K562 (cell line): ENCODE data around the gene LBX1. TPM values are rescaled to one million over a fixed set of nuclear protein-coding genes. Genes with fewer than 3 reads are reported as not detected.

Source experiments
- ATAC-seq: fragments of 200-7000 bp; cut with Tn5 transposase; 3 replicates; pipeline ENCODE4 v1.9.1; 2020; ENCODE audit warnings: moderate library complexity
- BruUV-seq: library from RNA; stranded (reverse); fragments of 400-500 nt; replicated peaks from 2 replicates; lab custom pipeline; 2021; lab: Mats Ljungman, UMichigan
- CTCF ChIA-PET: fragments of 300-600 bp; formaldehyde crosslinking; extraction: SDS; loops from one replicate; lab custom pipeline; 2021; ENCODE audit warnings: low intra/inter-chr PET ratio; lab: Yijun Ruan, JAX
- POLR2A ChIA-PET: fragments of 300-600, 350-650 bp; sonication (Branson Sonifier 250); formaldehyde crosslinking; extraction: SDS; loops from one replicate; lab custom pipeline; 2021; ENCODE audit warnings: antibody characterized with exemption, inconsistent platforms; lab: Yijun Ruan, JAX
- DNase-seq, 4 experiments: peaks; one replicate each; pipeline versions ENCODE4 v3.0.0 to v3.0.0-alpha.2; 2011 to 2018; ENCODE audit warnings: low spot score in 3 of 4, mixed read lengths in 3 of 4; ENCODE audit errors: extremely low read depth in 1 of 4
- FAIRE-seq: peaks from 2 replicates; lab custom pipeline; 2011; peaks lifted over from hg19 to GRCh38; lab: Jason Lieb, UNC
- H2AFZ ChIP-seq: 2 replicates; pipeline ENCODE4 v1.6.0; 2011; ENCODE audit warnings: low read depth, low read length, control low read depth, inconsistent platforms
- H3K27ac ChIP-seq: fragments of 200-600 bp; 3 replicates; pipeline ENCODE4 v1.8.0; 2011; ENCODE audit warnings: low read depth, mild to moderate bottlenecking, control low read depth, inconsistent platforms, low read length, moderate library complexity, mixed read lengths; ENCODE audit errors: extremely low read depth
- H3K27me3 ChIP-seq, 2 experiments: fragments of 300-600 bp in 1 of 2; 2 replicates in 1 of 2; 3 replicates in 1 of 2; pipeline versions ENCODE4 v1.6.0 to v1.8.0; 2011; ENCODE audit warnings: inconsistent platforms in 2 of 2, low read length in 2 of 2, mild to moderate bottlenecking in 1 of 2, mixed read lengths in 1 of 2, moderate library complexity in 1 of 2; ENCODE audit not compliant: control insufficient read depth in 2 of 2, insufficient read depth in 2 of 2
- H3K36me3 ChIP-seq: fragments of 300-600 bp; 3 replicates; pipeline ENCODE4 v1.8.0; 2011; ENCODE audit warnings: mild to moderate bottlenecking, low read length, inconsistent platforms; ENCODE audit not compliant: control insufficient read depth, insufficient read depth
- H3K4me1 ChIP-seq, 2 experiments: fragments of 200-600 bp in 1 of 2; replicated peaks in 1 of 2; 2 replicates in 1 of 2; 3 replicates in 1 of 2; pipeline versions ENCODE4 v1.5.1 to v1.8.0; 2011; ENCODE audit warnings: inconsistent platforms in 2 of 2, low read length in 2 of 2, mild to moderate bottlenecking in 1 of 2, mixed read lengths in 1 of 2, moderate library complexity in 1 of 2; ENCODE audit not compliant: control insufficient read depth in 2 of 2, insufficient read depth in 2 of 2
- H3K4me2 ChIP-seq: 2 replicates; pipeline ENCODE4 v1.6.1; 2011; ENCODE audit warnings: low read length, control low read depth, inconsistent platforms, mixed read lengths; ENCODE audit not compliant: insufficient read depth
- H3K4me3 ChIP-seq: fragments of 200-600 bp; sonication (generic), shearing (Covaris generic); 2 replicates; pipeline ENCODE4 v1.5.1; 2016; ENCODE audit warnings: control low read depth, inconsistent platforms
- H3K79me2 ChIP-seq: fragments of 200-600 bp; 3 replicates; pipeline ENCODE4 v1.8.0; 2011; ENCODE audit warnings: low read length, inconsistent platforms; ENCODE audit not compliant: control insufficient read depth, insufficient read depth
- H3K9ac ChIP-seq, 2 experiments: 2 replicates each; pipeline versions ENCODE4 v1.6.0 to v1.6.1; 2011; ENCODE audit warnings: low read depth in 2 of 2, low read length in 2 of 2, control low read depth in 1 of 2, inconsistent platforms in 1 of 2, mild to moderate bottlenecking in 1 of 2, mixed read lengths in 1 of 2; ENCODE audit not compliant: insufficient read depth in 1 of 2
- H3K9me1 ChIP-seq: one replicate; pipeline ENCODE4 v1.6.0; 2011; ENCODE audit warnings: inconsistent platforms, mild to moderate bottlenecking, low read length, moderate library complexity; ENCODE audit not compliant: control insufficient read depth, insufficient read depth
- H3K9me3 ChIP-seq: replicated peaks from 2 replicates; pipeline ENCODE4 v1.5.1; 2011; ENCODE audit warnings: low read depth, low read length, inconsistent platforms; ENCODE audit not compliant: control insufficient read depth, insufficient read depth
- H4K20me1 ChIP-seq: replicated peaks from 2 replicates; pipeline ENCODE4 v1.6.1; 2011; ENCODE audit warnings: low read length, inconsistent platforms, mixed read lengths; ENCODE audit not compliant: control insufficient read depth, insufficient read depth
- HDAC3 ChIP-seq: fragments of 450-650 bp; IDR thresholded peaks from 2 replicates; pipeline ENCODE4 v1.6.1; 2018; ENCODE audit warnings: borderline replicate concordance, mild to moderate bottlenecking, moderate library complexity; ENCODE audit not compliant: partially characterized antibody
- HSF4 ChIP-seq: fragments of 250-450 bp; sonication (Bioruptor Pico); IDR thresholded peaks from 2 replicates; pipeline ENCODE4 v2.1.2; 2022; ENCODE audit warnings: mild to moderate bottlenecking, moderate library complexity, borderline replicate concordance
- JUND ChIP-seq, 2 experiments: IDR thresholded peaks; 2 replicates in 1 of 2; 3 replicates in 1 of 2; pipeline ENCODE4 v1.6.1; 2011; ENCODE audit warnings: borderline replicate concordance in 2 of 2, low read depth in 2 of 2, low read length in 2 of 2, improper control_type of control experiment in 1 of 2, missing biosample characterization in 1 of 2, missing genetic modification characterization in 1 of 2, missing genetic modification reagents in 1 of 2
- KLF16 ChIP-seq: IDR thresholded peaks from 2 replicates; pipeline ENCODE4 v1.6.1; 2016; ENCODE audit warnings: antibody characterized with exemption
- MAFF ChIP-seq: IDR thresholded peaks from 2 replicates; pipeline ENCODE4 v1.6.1; 2012; ENCODE audit warnings: low read length, improper control_type of control experiment
- WGBS: fragments of 100-300 bp; shearing (Covaris generic); methylation state at CpG from one replicate; pipeline ENCODE4 v1.1.6; 2016; ENCODE audit warnings: low coverage, mixed read lengths; ENCODE audit not compliant: insufficient coverage; ENCODE audit errors: missing lambda C conversion rate; 5-methylcytosine and 5-hydroxymethylcytosine counted together
- in situ Hi-C: fragments of 300-500 bp; cut with MboI; formaldehyde crosslinking; loops from 4 replicates; pipeline ENCODE4 v1.15.0; 2018; ENCODE audit warnings: inconsistent platforms, mixed read lengths
- intact Hi-C: fragments of 100-400 bp; cut with micrococcal nuclease; formaldehyde crosslinking; loops from 2 replicates; pipeline ENCODE4 v1.14.2; 2022
- polyA plus RNA-seq, 8 experiments: library from polyadenylated mRNA; depleted of rRNA in 4 of 8; stranded (reverse) in 5 of 8; unstranded in 3 of 8; fragments of >200 nt; fragmentation: Nextera tagmentation in 2 of 8; fragmentation: Illumina TruSeq in 1 of 8; extraction: Ambion mirVana in 2 of 8; extraction: Trizol in 1 of 8; gene quantifications; 2 replicates each; pipeline versions ENCODE4 v1.2.1 to v1.2.3, GENCODE V29; 2011 to 2014; ENCODE audit warnings: inconsistent platforms in 1 of 8, missing spikeins in 1 of 8
- total RNA-seq, 7 experiments: library from RNA; depleted of rRNA in 6 of 7; stranded (reverse); fragments of >200 nt in 6 of 7; fragmentation: Illumina TruSeq in 2 of 7; extraction: Trizol in 2 of 7; gene quantifications; 2 replicates each; pipeline versions ENCODE4 v1.2.1 to v1.2.3, GENCODE V29; 2011 to 2021; ENCODE audit warnings: low replicate concordance in 1 of 7

Gene LBX1
- total and polyA plus RNA-seq, 9 of the 15 experiments (the other 6 are each of a cell fraction or from before 2014, with no cell fraction given): not detected

DNA sequence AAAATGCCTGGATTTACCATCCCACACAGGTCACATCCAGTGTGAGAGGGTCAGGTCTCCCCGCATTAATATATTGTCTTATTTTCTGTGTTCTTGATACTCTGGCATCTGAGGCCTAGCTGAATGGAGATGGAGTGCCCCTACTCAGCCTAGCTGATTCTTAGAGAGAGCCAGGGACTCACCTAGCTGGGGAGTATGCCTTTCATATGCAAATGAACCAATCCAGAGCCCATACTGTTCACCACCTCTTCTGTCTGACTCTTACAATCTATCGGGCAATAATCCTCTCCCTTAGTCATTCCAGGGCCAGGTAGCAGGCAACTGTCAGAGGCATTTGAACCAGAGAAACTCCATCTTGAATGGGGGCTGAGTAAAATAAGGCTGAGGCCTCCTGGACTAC lies 46.3 kb downstream of the LBX1 start:
- no peaks in the 10 kb centered on the region for H3K4me1 ChIP-seq
- no peak for FAIRE-seq
- intact Hi-C loops: no loop called here
- TF ChIP-seq MAFF (no peak), JUND (IDR thresholded peaks at IDR 0.05; ENCODE audit: borderline replicate concordance, low read depth, low read length) (no peak), JUND (tag; IDR thresholded peaks at IDR 0.05; ENCODE audit: borderline replicate concordance, low read depth, low read length) (no peak), KLF16 (no peak), HSF4 (CRISPR knock-in tag) (no peak), HDAC3 (no peak)
- TF ChIP-seq, all 486 proteins: peak for 0
- ATAC-seq (no peak), DNase-seq (no peak)
- Histone ChIP-seq H4K20me1 (no peaks in the 10 kb centered on the region), H3K9me3 (no peaks in the 10 kb centered on the region), H3K4me3 (no peak overlapping the region), H2AFZ (no peak overlapping the region), H3K27me3 (peaks cover 0 to 11% of the 10 kb centered on the region in 2 experiments; a peak in 2 of 5 replicates), H3K27ac (no peak overlapping the region), H3K36me3 (no peaks in the 10 kb centered on the region), H3K4me2 (no peak overlapping the region), H3K79me2 (no peaks in the 10 kb centered on the region), H3K9me1 (no peaks in the 10 kb centered on the region), H3K9ac (no peak overlapping the region)
- BruUV-seq: no TSS peak
- WGBS: 15% methylated on average over 2 of the region's 2 CpGs
- ChIA-PET CTCF (no interaction called here), POLR2A (interaction anchor here (0.6 to 1.3 kb wide), 3 partner anchors 107 to 388 kb away, joined by 3 to 4 read pairs (median 4); no protein-coding TSS in a partner anchor)
- in situ Hi-C loops: no loop called here

Other genes with a start within 250 kb of the LBX1 start
Only the 7 nearest of the 8 such genes appear.
- 17.9 and 20.6 TPM in 2 replicates for gene TWNK, start 241.9 kb downstream of the LBX1 start, total RNA-seq (2014; rRNA removed)
- gene TWNK, start 241.9 kb downstream of the LBX1 start, total RNA-seq (2014; rRNA removed; fragmentation: Illumina TruSeq; extraction: Trizol): 16.6 and 18.0 TPM in 2 replicates
- 13.6 and 14.3 TPM in 2 replicates for gene TWNK, start 241.9 kb downstream of the LBX1 start, total RNA-seq (2015; rRNA removed; fragmentation: Illumina TruSeq; extraction: Trizol)
- gene TWNK, start 241.9 kb downstream of the LBX1 start, total RNA-seq (2021): 19.2 and 24.5 TPM in 2 replicates
- 16.1 and 17.4 TPM in 2 replicates for gene TWNK, start 241.9 kb downstream of the LBX1 start, polyA plus RNA-seq (2011; rRNA removed)
- 34.7 and 35.5 TPM in 2 replicates for gene TWNK, start 241.9 kb downstream of the LBX1 start, polyA plus RNA-seq (2014; fragmentation: Illumina TruSeq; extraction: Trizol)
- gene TWNK, start 241.9 kb downstream of the LBX1 start, polyA plus RNA-seq (2014; fragmentation: Nextera tagmentation; extraction: Ambion mirVana): 10 to 100 TPM; 11.6 to 14.8 TPM
- 16.6 and 18.9 TPM in 2 replicates for gene TWNK, start 241.9 kb downstream of the LBX1 start, polyA plus RNA-seq (2014; rRNA removed)
- 27.2 and 31.7 TPM in 2 replicates for gene LZTS2, start 229.7 kb downstream of the LBX1 start, total RNA-seq (2014; rRNA removed)
- gene LZTS2, start 229.7 kb downstream of the LBX1 start, total RNA-seq (2014; rRNA removed; fragmentation: Illumina TruSeq; extraction: Trizol): 5.4 and 6.4 TPM in 2 replicates
- gene LZTS2, start 229.7 kb downstream of the LBX1 start, total RNA-seq (2015; rRNA removed; fragmentation: Illumina TruSeq; extraction: Trizol): 18.5 and 19.8 TPM in 2 replicates
- gene LZTS2, start 229.7 kb downstream of the LBX1 start, total RNA-seq (2021): 38.6 and 42.1 TPM in 2 replicates
- 14.7 and 29.0 TPM in 2 replicates for gene LZTS2, start 229.7 kb downstream of the LBX1 start, polyA plus RNA-seq (2011; rRNA removed)
- gene LZTS2, start 229.7 kb downstream of the LBX1 start, polyA plus RNA-seq (2014; fragmentation: Illumina TruSeq; extraction: Trizol): 11.8 and 30.3 TPM in 2 replicates
- gene LZTS2, start 229.7 kb downstream of the LBX1 start, polyA plus RNA-seq (2014; fragmentation: Nextera tagmentation; extraction: Ambion mirVana): under 1 TPM; 0.23 to 0.59 TPM
- 42.5 and 43.7 TPM in 2 replicates for gene LZTS2, start 229.7 kb downstream of the LBX1 start, polyA plus RNA-seq (2014; rRNA removed)
- gene PDZD7, start 198.3 kb downstream of the LBX1 start, total RNA-seq (2014; rRNA removed): 0.16 and 0.23 TPM in 2 replicates
- gene PDZD7, start 198.3 kb downstream of the LBX1 start, total RNA-seq (2014; rRNA removed; fragmentation: Illumina TruSeq; extraction: Trizol): 0.04 TPM in 1 of 2 replicates, not detected in the other
- 0.04 and 0.07 TPM in 2 replicates for gene PDZD7, start 198.3 kb downstream of the LBX1 start, total RNA-seq (2015; rRNA removed; fragmentation: Illumina TruSeq; extraction: Trizol)
- 0.09 and 0.29 TPM in 2 replicates for gene PDZD7, start 198.3 kb downstream of the LBX1 start, total RNA-seq (2021)
- gene PDZD7, start 198.3 kb downstream of the LBX1 start, polyA plus RNA-seq (2011; rRNA removed): 0.24 and 0.28 TPM in 2 replicates
- 0.04 TPM in 1 of 2 replicates, not detected in the other for gene PDZD7, start 198.3 kb downstream of the LBX1 start, polyA plus RNA-seq (2014; fragmentation: Illumina TruSeq; extraction: Trizol)
- not detected for gene PDZD7, start 198.3 kb downstream of the LBX1 start, polyA plus RNA-seq (2014; fragmentation: Nextera tagmentation; extraction: Ambion mirVana)
- 0.04 and 0.07 TPM in 2 replicates for gene PDZD7, start 198.3 kb downstream of the LBX1 start, polyA plus RNA-seq (2014; rRNA removed)
- 1.00 and 2.2 TPM in 2 replicates for gene SFXN3, start 198.2 kb downstream of the LBX1 start, total RNA-seq (2014; rRNA removed)
- 0.64 and 0.69 TPM in 2 replicates for gene SFXN3, start 198.2 kb downstream of the LBX1 start, total RNA-seq (2014; rRNA removed; fragmentation: Illumina TruSeq; extraction: Trizol)
- 0.58 and 0.68 TPM in 2 replicates for gene SFXN3, start 198.2 kb downstream of the LBX1 start, total RNA-seq (2015; rRNA removed; fragmentation: Illumina TruSeq; extraction: Trizol)
- 1.4 and 1.8 TPM in 2 replicates for gene SFXN3, start 198.2 kb downstream of the LBX1 start, total RNA-seq (2021)
- gene SFXN3, start 198.2 kb downstream of the LBX1 start, polyA plus RNA-seq (2011; rRNA removed): 4.6 and 8.1 TPM in 2 replicates
- gene SFXN3, start 198.2 kb downstream of the LBX1 start, polyA plus RNA-seq (2014; fragmentation: Illumina TruSeq; extraction: Trizol): 1.5 and 1.6 TPM in 2 replicates
- under 1 TPM; 0.24 to 0.31 TPM for gene SFXN3, start 198.2 kb downstream of the LBX1 start, polyA plus RNA-seq (2014; fragmentation: Nextera tagmentation; extraction: Ambion mirVana)
- gene SFXN3, start 198.2 kb downstream of the LBX1 start, polyA plus RNA-seq (2014; rRNA removed): 0.86 and 0.96 TPM in 2 replicates
- gene KAZALD1, start 167.5 kb downstream of the LBX1 start, total RNA-seq (2014; rRNA removed): 7.5 and 9.7 TPM in 2 replicates
- 2.4 and 2.7 TPM in 2 replicates for gene KAZALD1, start 167.5 kb downstream of the LBX1 start, total RNA-seq (2014; rRNA removed; fragmentation: Illumina TruSeq; extraction: Trizol)
- 7.8 and 8.5 TPM in 2 replicates for gene KAZALD1, start 167.5 kb downstream of the LBX1 start, total RNA-seq (2015; rRNA removed; fragmentation: Illumina TruSeq; extraction: Trizol)
- gene KAZALD1, start 167.5 kb downstream of the LBX1 start, total RNA-seq (2021): 8.6 and 9.1 TPM in 2 replicates
- 4.9 and 5.7 TPM in 2 replicates for gene KAZALD1, start 167.5 kb downstream of the LBX1 start, polyA plus RNA-seq (2011; rRNA removed)
- gene KAZALD1, start 167.5 kb downstream of the LBX1 start, polyA plus RNA-seq (2014; fragmentation: Illumina TruSeq; extraction: Trizol): 2.8 and 5.2 TPM in 2 replicates
- under 1 TPM; 0.15 to 0.31 TPM for gene KAZALD1, start 167.5 kb downstream of the LBX1 start, polyA plus RNA-seq (2014; fragmentation: Nextera tagmentation; extraction: Ambion mirVana)
- 8.9 and 10.0 TPM in 2 replicates for gene KAZALD1, start 167.5 kb downstream of the LBX1 start, polyA plus RNA-seq (2014; rRNA removed)
- gene TLX1, start 98.2 kb downstream of the LBX1 start, total RNA-seq (2014; rRNA removed): 0.18 and 1.0 TPM in 2 replicates
- gene TLX1, start 98.2 kb downstream of the LBX1 start, total RNA-seq (2014; rRNA removed; fragmentation: Illumina TruSeq; extraction: Trizol): 0.07 and 0.13 TPM in 2 replicates
- gene TLX1, start 98.2 kb downstream of the LBX1 start, total RNA-seq (2015; rRNA removed; fragmentation: Illumina TruSeq; extraction: Trizol): 0.11 and 0.15 TPM in 2 replicates
- 0.33 and 0.47 TPM in 2 replicates for gene TLX1, start 98.2 kb downstream of the LBX1 start, total RNA-seq (2021)
- gene TLX1, start 98.2 kb downstream of the LBX1 start, polyA plus RNA-seq (2011; rRNA removed): 3.3 and 12.0 TPM in 2 replicates
- gene TLX1, start 98.2 kb downstream of the LBX1 start, polyA plus RNA-seq (2014; fragmentation: Illumina TruSeq; extraction: Trizol): 0.21 and 0.22 TPM in 2 replicates
- gene TLX1, start 98.2 kb downstream of the LBX1 start, polyA plus RNA-seq (2014; fragmentation: Nextera tagmentation; extraction: Ambion mirVana): under 1 TPM in 1 of 2 experiments, not detected in 1; 0.03 TPM
- gene TLX1, start 98.2 kb downstream of the LBX1 start, polyA plus RNA-seq (2014; rRNA removed): 0.24 and 0.45 TPM in 2 replicates
- gene BTRC, start 124.7 kb upstream of the LBX1 start, total RNA-seq (2014; rRNA removed): 3.2 and 6.4 TPM in 2 replicates
- 7.5 and 8.6 TPM in 2 replicates for gene BTRC, start 124.7 kb upstream of the LBX1 start, total RNA-seq (2014; rRNA removed; fragmentation: Illumina TruSeq; extraction: Trizol)
- 7.0 and 7.2 TPM in 2 replicates for gene BTRC, start 124.7 kb upstream of the LBX1 start, total RNA-seq (2015; rRNA removed; fragmentation: Illumina TruSeq; extraction: Trizol)
- gene BTRC, start 124.7 kb upstream of the LBX1 start, total RNA-seq (2021): 9.1 and 11.9 TPM in 2 replicates
- gene BTRC, start 124.7 kb upstream of the LBX1 start, polyA plus RNA-seq (2011; rRNA removed): 9.9 and 15.4 TPM in 2 replicates
- 6.4 and 7.9 TPM in 2 replicates for gene BTRC, start 124.7 kb upstream of the LBX1 start, polyA plus RNA-seq (2014; fragmentation: Illumina TruSeq; extraction: Trizol)
- 1 to 10 TPM; 1.6 to 3.3 TPM for gene BTRC, start 124.7 kb upstream of the LBX1 start, polyA plus RNA-seq (2014; fragmentation: Nextera tagmentation; extraction: Ambion mirVana)
- 3.9 and 4.9 TPM in 2 replicates for gene BTRC, start 124.7 kb upstream of the LBX1 start, polyA plus RNA-seq (2014; rRNA removed)